Measurements from ENCODE around the gene BARD1. TPM values are rescaled to one million over a fixed set of nuclear protein-coding genes. Genes with fewer than 3 reads are reported as not detected.
"Not testable (repeated sequence)": the region's sequence is repeated elsewhere in the genome, so short reads cannot be mapped to it uniquely, and the experiment has no call there.

BARD1 gene
- total RNA-seq, 1 experiment from 2014 or later: 20.0 TPM

DNA sequence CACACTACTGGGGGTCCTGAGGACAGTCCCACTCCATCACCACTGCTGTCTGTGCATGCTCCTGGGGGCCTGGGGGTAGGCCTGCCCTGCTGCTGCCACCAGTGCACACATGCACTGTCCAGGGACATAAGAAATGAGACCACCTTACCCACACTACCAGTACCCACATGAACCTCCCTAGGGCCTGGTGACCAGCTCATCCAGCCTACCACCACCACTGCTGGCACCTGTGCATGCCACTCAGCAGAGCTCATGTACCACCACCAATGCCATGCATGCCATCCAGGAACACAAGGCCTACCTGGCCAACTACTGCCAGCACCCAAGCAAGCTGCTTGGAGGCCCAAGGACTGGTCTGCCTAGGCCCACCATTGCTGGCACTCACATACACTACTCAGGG lies 112.8 kb downstream of the BARD1 start:
- no peak overlapping the region for H3K4me3 ChIP-seq (ENCODE audit: low read length)
- TF ChIP-seq EZH2 (IDR thresholded peaks at IDR 0.05; ENCODE audit: low read length, unreplicated experiment) (no peak), EZH2phosphoT487 (IDR thresholded peaks at IDR 0.05; ENCODE audit: borderline replicate concordance, low read length) (no peak), CTCF (conservative IDR thresholded peaks at IDR 0.05; ENCODE audit: low read depth, low read length) (no peak)
- ChIA-PET CTCF (no interaction called here), POLR2A (ENCODE audit: unreplicated experiment) (no interaction called here)
- no peak overlapping the region for H3K27ac ChIP-seq (ENCODE audit: low read length)
- DNase-seq: no peak
- no peaks in the 10 kb centered on the region for H3K36me3 ChIP-seq (ENCODE audit: low read depth, low read length)
- no peaks in the 10 kb centered on the region for H3K9me2 ChIP-seq (replicated peaks; ENCODE audit: low read length)
- H4K20me1 ChIP-seq (ENCODE audit: low read length): no peaks in the 10 kb centered on the region
- BruUV-seq (replicated peaks): no TSS peak
- H3F3A ChIP-seq (ENCODE audit: low read length, unreplicated experiment): no peaks in the 10 kb centered on the region
- no peak for ATAC-seq
- intact Hi-C loops (cut with micrococcal nuclease): loop anchor here (10.0 kb wide), 1 partner anchor 152 kb away; no protein-coding TSS in a partner anchor
- H3K4me1 ChIP-seq (ENCODE audit: insufficient read depth, low read length): peaks cover 19% of the 10 kb centered on the region
- no peak overlapping the region for H3K4me2 ChIP-seq (ENCODE audit: low read length)
- H3K27me3 ChIP-seq (ENCODE audit: low read length): no peaks in the 10 kb centered on the region
- no peaks in the 10 kb centered on the region for H3K9me3 ChIP-seq (ENCODE audit: low read length)
- no peaks in the 10 kb centered on the region for H3K79me2 ChIP-seq (ENCODE audit: low read length)
- H3K9ac ChIP-seq (ENCODE audit: low read length): no peak overlapping the region
- H2AFZ ChIP-seq (ENCODE audit: low read length): no peak overlapping the region

DNA sequence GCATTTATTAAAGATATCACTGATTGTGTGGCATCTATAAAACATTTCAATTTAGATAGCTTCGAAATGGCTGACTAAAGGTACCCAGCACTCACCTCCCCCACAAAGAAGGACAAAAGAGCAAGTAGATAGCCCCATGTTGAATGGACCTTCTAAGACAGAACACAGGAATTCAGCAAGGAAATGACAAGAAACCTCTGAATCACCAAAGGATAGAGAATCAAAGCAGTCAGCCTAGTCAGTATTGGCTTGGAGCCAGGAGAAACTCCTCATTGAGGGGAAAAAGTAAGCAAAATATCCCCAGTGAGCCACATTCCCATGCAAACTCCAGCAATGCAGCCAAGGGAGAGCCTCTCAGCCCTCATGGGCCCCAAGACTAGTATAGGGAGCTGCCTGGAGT lies 113.7 kb downstream of the BARD1 start:
- H3K4me2 ChIP-seq (ENCODE audit: low read length): no peak overlapping the region
- no peaks in the 10 kb centered on the region for H4K20me1 ChIP-seq (ENCODE audit: low read length)
- no peak overlapping the region for H3K4me3 ChIP-seq (ENCODE audit: low read length)
- H2AFZ ChIP-seq (ENCODE audit: low read length): no peak overlapping the region
- POLR2A ChIA-PET (ENCODE audit: unreplicated experiment): no interaction called here
- no peaks in the 10 kb centered on the region for H3F3A ChIP-seq (ENCODE audit: low read length, unreplicated experiment)
- no peak overlapping the region for H3K9ac ChIP-seq (ENCODE audit: low read length)
- H3K27me3 ChIP-seq (ENCODE audit: low read length): no peaks in the 10 kb centered on the region
- no peaks in the 10 kb centered on the region for H3K9me3 ChIP-seq (ENCODE audit: low read length)
- TF ChIP-seq CTCF (conservative IDR thresholded peaks at IDR 0.05; ENCODE audit: low read depth, low read length): no peak
- TF ChIP-seq EZH2 (IDR thresholded peaks at IDR 0.05; ENCODE audit: low read length, unreplicated experiment): no peak
- no peak for TF ChIP-seq EZH2phosphoT487 (IDR thresholded peaks at IDR 0.05; ENCODE audit: borderline replicate concordance, low read length)
- peak; percentile 56 for ATAC-seq
- BruUV-seq (replicated peaks): no TSS peak
- intact Hi-C loops (cut with micrococcal nuclease): loop anchor here (10.0 kb wide), 1 partner anchor 151 kb away; no protein-coding TSS in a partner anchor
- CTCF ChIA-PET: no interaction called here
- no peaks in the 10 kb centered on the region for H3K36me3 ChIP-seq (ENCODE audit: low read depth, low read length)
- no peaks in the 10 kb centered on the region for H3K9me2 ChIP-seq (replicated peaks; ENCODE audit: low read length)
- H3K79me2 ChIP-seq (ENCODE audit: low read length): no peaks in the 10 kb centered on the region
- peak; percentile 22 for DNase-seq
- no peak overlapping the region for H3K27ac ChIP-seq (ENCODE audit: low read length)
- peaks cover 19% of the 10 kb centered on the region for H3K4me1 ChIP-seq (ENCODE audit: insufficient read depth, low read length)

GRCh38 chr2:214683557-214683956 lies 125.9 kb downstream of the BARD1 start:
- H3K9me2 ChIP-seq (replicated peaks; ENCODE audit: low read length); POLR2A ChIA-PET (ENCODE audit: unreplicated experiment); H3K27me3 ChIP-seq (ENCODE audit: low read length); CTCF ChIA-PET; H3K36me3 ChIP-seq (ENCODE audit: low read depth, low read length); H3K27ac ChIP-seq (ENCODE audit: low read length); H3K9me3 ChIP-seq (ENCODE audit: low read length); H3K79me2 ChIP-seq (ENCODE audit: low read length); H3K9ac ChIP-seq (ENCODE audit: low read length); intact Hi-C loops (cut with micrococcal nuclease); H3F3A ChIP-seq (ENCODE audit: low read length, unreplicated experiment); DNase-seq; H4K20me1 ChIP-seq (ENCODE audit: low read length); BruUV-seq (replicated peaks): not testable (repeated sequence)
- peak; percentile 79 for ATAC-seq
- peak overlapping the region; percentile 87 for H3K4me2 ChIP-seq (ENCODE audit: low read length)
- peak overlapping the region; percentile 95 for H2AFZ ChIP-seq (ENCODE audit: low read length)
- peak overlapping the region; percentile 69 for H3K4me3 ChIP-seq (ENCODE audit: low read length)
- peaks cover 16% of the 10 kb centered on the region; the same call in 1 of the 2 replicates for H3K4me1 ChIP-seq (ENCODE audit: insufficient read depth, low read length)
